NCI-H146 treated with DMSO at 0.1 percent for 48 hours (cell line): ENCODE measurements around the gene ATAD3A.
"Not testable (repeated sequence)": the region's sequence is repeated elsewhere in the genome, so short reads cannot be mapped to it uniquely, and the experiment has no call there.

Experiments
- DNase-seq: peaks from one replicate; lab custom pipeline; 2025; ENCODE audit not compliant: unreplicated experiment; lab: John Stamatoyannopoulos, UW

ATAD3A gene

DNA sequence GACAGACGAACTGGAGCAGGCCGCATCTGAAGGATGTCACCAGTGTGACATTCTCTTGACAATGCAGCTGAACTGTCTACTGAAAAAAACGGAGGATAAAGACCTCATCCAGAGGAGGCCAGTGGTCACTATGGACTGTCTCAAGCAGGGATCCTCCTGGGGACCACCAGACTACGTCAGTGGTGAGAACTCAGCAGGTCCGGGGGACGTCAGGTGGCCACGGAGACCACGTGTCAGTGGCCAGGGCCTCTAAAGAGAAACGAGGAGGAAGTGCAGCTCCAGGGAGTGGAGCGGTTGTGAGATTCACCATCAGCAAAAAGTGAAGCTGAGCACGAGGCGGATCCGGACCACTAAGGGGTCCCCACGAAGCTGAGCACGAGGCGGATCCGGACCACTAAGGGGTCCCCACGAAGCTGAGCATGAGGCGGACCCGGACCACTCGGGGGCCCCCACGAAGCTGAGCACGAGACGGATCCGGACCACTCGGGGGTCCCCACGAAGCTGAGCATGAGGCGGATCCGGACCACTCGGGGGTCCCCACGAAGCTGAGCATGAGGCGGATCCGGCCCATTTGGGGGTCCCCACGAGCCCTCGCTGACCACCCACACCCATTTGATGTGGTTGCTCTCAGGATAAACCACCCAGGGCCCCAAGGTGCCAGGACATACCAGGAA is 42.0 kb downstream of the ATAD3A start:
- DNase-seq: no peak

DNA sequence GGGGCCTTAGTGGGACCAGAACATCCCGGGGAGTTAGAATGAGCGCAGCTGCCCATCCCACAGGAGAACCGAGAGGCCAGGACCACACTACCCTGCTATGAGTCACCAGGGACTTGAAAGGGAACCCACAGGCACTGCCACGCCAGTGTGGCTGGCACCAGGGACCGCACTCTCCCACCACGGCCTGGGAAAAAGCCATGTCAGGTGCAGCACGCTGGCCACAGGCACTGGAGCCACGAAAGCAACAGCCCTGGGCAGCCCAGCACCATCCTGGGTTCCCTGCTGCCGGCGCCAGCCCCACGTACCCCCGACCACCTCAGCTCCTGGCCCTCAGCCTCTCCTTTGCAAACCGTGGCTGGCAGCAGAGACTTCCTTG is 42.6 kb downstream of the ATAD3A start:
- DNase-seq: no peak

DNA sequence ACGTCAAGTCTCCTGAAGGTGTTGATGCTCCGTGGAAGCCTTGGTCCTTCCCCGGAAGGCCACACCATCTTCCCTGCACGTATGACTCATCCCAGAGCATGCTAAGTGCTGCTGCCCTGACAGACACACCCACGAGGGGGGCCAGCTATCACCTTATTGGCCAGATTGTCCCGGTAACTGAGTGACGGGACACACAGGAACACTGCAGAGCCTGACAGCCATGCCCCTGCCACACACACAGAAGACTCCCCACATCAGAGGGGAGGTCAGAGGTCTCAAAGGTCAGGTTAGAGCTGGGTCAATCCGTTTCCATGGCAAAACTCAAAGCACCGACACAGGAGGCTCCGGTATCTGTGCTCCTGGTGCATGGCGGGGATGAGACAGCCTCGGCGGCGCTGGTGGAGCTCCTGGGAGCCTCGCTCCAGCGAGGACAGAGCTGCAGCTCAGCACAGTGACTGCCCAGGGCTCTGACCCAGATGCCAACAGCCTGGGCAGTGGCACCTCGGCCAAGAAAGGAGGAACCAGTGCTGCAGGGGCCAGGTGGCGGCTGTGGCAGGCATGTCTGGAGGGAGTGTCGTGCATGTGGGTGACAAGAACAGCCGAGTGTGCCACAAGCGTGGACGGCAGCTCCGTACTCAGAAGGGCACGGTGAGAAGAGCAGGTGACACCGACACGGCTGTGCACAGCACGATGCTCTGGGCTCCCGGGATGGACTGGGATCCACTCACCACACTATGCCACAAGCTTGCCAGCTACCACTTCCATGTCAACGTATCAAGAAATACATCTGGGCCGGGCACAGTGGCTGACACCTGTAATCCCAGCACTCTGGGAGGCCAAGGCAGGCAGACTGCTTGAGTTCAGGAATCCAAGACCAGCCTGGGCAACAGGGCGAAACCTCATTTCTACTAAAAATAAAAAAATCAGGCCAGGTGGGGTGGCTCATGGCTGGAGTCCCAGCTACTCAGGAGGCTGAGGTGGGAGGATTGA is 43.3 kb downstream of the ATAD3A start:
- DNase-seq: no peak

DNA sequence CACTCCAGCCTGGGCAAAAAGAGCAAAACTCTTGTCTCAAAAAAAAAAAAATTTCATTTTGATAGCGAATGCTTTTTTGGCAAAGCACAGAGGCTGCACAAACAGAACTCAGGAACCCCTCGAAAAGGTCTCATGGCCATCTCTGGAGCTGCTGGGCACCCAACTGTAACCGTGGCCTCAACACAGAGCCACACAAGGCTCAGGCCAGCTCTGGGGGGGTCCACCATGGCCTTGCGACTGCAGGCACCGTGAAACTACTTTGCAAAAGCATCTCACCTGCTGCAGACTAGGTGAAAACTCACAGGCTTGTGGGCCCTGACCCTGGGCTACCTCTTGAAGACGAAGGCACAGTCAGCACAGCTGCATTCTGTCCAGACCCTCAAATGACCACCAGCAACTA is 44.5 kb downstream of the ATAD3A start:
- no peak for DNase-seq

DNA sequence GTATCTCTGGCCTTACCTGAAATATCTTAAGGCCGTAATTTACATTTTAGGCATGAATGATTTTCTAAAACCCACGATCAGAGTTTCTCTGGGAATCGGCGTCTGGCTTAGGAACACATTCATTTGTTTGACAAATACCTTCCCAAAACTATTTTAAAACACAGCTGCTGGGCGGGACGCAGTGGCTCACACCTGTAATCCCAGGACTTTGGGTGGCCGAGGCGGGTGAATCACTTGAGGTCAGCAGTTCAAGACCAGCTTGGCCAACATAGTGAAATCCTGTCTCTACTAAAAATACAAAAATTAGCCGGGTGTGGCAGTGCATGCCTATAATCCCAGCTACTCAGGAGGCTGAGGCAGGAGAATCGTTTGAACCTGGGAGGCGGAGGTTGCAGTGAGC is 45.0 kb downstream of the ATAD3A start:
- DNase-seq: not testable (repeated sequence)

DNA sequence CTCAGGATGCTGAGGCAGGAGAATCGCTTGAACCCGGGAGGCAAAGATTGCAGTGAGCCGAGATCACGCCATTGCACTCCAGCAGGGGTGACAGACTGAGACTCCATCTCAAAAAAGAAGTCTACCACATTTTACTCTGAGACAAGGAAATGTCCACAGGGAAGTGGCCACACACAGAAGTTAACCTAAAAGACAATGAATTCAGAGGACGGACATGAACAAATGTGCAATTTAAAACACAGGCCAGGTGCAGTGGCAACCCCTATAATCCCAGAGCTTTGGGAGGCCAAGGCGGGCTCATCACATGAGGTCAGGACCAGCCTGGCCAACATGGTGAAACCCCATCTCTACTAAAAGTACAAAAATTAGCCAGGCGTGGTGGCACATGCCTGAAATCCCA is 45.7 kb downstream of the ATAD3A start:
- not testable (repeated sequence) for DNase-seq

DNA sequence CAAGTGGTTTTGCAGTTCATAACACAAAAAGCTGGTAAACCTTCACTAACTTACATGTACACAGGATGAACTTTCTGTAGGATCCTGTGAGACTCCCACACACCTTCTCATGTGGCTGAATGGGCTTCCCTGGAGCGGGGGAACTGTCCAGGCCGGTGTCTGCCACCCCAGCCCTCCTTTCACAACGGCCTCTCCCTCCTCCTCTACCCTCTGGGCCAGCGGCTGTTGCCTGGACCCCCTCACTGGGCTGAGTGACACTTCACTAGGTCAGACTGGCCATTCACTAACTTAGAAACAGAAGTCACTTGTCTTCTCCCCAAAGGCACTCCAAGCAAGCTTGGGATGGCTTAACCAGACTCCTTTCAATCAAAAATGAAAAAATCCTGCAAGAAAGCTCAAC is 46.6 kb downstream of the ATAD3A start:
- DNase-seq: no peak

DNA sequence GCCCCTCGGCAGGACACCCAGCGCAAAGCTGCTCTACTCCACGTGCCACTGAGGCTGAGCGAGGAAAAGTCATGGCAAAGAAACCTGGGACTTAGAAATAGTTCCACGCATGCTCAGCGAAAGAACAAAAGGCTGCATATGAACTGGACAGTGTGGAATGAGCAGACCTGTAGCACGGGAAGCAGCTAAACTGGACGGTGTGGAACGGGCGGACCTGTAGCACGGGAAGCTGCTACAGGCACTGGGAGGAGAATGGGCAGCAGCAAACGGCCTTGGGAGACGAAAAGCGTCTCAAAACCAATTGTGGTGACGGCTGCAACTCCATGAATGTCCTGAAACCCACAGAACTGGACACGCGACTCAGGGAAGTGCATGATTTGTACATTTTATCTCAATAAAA is 47.1 kb downstream of the ATAD3A start:
- no peak for DNase-seq

DNA sequence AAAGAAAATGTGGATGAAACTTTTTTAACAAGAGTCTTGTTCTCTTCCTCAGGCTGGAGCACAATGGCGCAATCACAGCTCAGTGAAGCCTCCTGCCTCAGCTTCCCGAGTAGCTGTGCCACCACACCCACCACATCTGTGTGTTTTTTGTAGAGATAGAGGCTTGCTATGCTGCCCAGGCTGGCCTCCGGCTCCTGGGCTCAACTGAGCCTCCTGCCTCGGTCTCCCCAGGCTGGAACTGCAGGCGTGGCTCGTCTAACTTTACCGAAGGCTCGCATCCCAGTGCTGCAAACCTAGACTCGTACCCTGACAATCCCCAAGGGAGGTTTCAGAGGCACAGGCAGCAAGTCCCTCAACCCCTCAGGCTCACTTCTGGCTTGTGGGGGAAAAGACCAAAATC is 48.2 kb downstream of the ATAD3A start:
- no peak for DNase-seq

DNA sequence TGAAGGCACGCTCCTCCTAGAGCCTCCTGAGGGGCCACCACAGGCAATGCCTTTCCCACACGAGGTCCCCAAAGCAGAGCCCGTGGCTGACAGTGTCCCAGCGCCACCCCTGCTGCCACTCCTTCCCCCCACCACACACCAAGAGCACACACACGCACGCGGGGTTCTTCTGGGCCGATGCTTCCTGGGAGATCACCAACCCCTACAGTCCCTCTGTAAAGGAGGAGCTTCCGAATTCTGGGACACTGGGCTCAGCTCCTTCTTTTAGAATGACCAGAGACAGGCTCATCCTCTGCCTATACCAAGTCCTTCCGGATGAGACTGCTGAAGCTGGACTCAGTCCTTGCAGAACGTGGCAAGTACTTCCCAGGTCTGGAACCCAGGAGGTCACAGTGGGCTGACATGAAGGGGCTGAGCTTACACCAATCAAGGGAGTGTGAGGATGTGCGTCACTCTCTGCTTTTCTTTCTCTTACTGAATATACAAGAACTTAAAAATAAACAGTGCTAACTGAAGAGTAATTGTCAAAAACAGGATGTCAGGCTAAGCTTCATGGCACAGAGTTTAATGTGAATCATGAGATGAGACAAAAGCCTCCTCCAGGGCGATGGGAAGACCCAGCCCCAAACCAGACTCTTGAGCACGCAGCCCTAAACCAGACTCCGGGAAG is 50.0 kb downstream of the ATAD3A start:
- DNase-seq: no peak

DNA sequence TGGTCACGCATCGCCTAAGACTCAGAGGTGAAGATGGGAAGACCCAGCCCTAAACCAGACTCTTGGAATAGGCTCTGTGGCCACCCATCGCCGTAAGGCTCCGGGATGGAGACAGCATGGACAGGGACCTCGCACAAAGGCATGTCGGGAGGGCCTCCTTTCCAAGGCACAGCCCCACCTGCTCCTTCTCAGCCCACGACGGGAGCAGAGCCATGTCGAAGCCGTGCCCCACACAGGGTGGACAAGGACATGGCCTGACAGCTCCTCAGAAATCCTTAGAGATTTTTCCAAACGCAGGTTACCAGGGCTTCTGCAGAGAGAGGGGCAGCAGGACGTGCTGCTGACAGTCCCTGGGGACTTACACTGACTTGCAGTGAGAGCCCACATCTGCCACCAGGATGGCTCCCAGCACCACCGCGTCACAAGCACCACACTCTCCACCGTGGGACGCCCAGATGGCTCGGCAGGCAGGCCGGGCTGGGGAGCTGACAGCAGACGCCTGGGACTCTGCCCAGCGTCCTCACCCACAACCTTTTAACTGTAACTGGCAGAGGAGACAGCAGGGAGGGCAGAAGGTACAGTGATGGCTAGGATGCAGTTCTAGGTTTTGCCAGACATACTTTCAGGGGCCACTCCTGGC is 50.7 kb downstream of the ATAD3A start:
- DNase-seq: no peak

DNA sequence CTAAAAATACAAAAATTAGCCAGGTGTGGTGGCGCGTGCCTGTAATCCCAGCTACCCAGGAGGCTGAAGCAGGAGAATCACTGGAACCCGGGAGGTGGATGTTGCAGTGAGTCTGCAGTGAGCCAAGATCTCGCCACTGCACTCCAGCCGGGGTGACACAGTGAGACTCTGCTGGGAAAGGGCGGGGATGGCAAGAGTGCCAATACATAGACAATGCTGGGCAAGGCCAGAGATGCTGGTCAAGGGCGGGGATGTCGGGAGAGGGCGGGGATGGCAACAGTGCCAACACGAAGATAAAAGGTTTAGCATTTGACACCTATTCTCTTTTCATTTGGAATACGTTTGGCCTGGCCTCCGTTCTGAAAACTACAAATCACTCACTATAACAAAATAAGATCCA is 51.7 kb downstream of the ATAD3A start:
- no peak for DNase-seq

DNA sequence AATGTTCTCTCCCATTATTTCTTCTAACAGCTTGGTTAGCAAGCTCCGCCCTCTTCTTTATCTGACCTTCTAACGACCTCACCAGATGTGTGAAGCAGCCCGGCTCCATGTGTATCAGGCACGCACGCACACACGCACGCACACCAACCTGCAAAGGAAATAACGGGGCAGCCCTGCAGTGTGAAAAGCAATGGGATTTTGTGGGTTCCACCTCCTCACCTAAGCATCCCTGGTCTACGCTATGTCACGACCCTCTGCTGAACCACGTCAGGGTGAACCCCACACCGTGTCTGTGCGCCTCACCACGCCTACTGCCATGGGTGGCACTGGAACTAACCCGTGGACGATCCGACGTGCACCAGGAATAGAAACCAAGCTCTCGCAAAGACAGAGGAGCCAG is 52.3 kb downstream of the ATAD3A start:
- DNase-seq: no peak

DNA sequence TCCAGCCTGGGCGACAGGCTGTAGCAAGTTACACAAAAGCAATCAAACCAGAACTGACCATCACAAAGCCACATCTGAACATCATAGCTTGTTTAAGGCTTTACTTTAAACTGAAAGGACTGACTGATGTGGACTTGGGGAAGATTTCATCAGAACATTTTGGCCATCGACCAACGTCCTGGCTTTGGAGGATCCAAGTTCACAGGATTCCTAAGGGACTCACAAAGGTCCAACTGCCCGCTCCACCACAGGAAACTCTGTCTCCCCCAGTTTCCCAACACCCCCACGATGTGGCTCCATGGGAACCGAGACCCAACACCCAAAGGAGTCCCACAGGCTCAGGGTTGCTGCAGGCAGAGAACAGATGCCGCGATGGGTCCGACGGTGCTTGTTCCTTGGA is 53.4 kb downstream of the ATAD3A start:
- DNase-seq: no peak

DNA sequence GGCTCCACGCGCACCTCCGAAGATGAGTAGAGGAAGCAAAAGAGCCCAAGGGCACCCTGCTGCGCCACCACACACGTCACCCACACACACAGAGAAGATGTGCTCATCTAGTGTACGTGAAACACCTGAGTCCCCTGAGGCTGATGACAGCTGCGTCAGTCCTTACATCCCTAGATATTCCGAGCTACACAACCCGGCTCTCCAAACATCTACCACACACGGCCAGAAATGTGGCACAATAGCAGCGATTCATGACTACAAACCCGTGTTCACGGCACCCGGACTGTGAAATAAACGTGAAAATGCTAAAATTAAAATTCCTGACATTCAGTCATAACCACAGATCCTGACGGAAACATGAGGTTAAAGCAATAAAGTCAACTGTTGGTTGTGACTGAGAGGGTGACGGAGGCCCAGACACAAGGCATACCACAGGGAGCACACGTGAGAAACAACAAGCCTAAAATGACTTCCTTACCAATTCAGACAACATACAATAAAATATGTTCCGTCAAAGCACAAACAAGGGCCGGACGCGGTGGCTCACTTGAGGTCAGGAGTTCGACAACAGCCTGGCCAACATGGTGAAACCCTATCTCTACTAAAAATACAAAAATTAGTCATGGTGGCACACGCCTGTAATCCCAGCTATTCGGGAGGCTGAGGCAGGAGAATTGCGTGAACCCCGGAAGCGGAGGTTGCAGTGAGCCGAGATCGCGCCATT is 55.4 kb downstream of the ATAD3A start:
- DNase-seq: no peak

DNA sequence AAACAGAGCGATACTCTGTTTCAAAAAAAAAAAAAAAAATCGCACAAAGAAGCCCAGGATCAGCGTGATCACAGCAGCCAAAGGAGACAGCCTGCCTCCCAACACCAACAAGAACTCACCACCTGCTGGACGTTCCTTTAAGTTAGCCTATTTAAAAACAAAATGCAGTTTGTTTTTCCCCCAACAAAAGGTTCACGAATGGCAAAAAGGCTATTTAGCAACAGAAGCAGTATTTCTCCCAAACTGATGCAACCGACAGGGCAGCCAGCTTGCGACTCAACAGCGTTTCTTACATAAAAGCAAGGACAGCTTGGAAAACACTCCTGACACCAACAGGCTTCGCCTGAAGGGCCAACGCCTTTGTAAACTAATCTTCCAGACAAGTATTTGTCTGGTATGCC is 55.9 kb downstream of the ATAD3A start:
- DNase-seq: no peak

DNA sequence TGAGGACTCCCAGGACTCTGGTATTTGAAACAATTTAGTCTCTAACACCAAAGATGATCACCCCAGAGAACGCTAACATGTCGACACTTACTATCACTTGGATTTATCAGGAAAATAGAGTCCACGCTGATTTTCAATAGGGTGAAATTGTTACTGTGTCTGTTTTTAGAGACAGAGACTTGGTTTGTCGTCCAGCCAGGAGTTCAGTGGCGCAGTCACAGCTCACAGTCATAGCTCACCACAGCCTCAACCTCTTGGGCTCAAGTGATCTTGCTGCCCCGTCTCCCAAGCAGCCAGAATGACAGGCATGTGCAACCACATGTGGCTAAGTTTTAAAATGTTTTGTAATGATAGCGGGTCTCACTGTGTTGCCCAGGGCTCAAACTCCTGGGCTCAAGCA is 57.4 kb downstream of the ATAD3A start:
- DNase-seq: no peak

DNA sequence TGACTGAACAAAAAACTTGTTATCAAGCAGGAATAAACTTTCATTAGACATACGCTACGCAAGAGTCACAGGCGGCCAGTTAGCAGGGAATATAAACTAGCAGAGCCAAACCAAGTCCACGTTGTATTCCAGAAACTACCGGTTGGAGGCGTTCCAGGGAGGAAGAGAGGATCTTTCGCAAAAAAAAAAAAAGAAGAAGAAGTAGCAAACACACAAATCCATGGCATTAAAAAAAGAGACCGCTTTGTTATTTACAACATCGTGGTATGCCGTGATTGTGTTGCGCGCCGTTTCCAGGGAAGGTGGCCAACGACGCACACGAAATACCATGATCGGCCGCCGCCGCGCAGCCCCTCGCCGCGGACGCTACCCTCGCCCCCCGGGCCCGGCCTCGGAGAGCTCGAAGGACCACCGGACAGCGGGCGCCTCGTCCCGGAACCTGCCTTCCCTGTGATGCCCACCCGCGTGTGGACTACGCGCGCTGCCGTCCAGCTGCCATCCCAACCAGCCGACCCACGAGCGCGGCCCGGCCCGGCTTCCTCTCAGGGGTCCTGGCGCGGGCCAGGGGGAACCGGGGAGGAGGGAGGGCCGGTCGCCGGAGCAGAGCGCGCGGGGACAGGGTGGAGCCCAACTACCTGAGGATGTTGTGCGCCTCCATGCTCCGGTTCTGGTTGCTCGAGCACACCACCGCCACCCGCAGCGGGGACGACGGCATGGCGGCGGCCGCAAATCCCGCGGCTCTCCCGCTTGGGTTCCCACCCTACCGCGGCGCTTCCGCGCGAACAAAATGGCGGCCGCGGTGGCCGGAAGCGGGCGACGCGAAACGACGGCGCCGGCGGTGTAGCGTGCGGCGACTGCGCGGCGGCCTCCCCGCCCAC is 62.1 kb downstream of the ATAD3A start:
- peak; percentile 15 for DNase-seq

DNA sequence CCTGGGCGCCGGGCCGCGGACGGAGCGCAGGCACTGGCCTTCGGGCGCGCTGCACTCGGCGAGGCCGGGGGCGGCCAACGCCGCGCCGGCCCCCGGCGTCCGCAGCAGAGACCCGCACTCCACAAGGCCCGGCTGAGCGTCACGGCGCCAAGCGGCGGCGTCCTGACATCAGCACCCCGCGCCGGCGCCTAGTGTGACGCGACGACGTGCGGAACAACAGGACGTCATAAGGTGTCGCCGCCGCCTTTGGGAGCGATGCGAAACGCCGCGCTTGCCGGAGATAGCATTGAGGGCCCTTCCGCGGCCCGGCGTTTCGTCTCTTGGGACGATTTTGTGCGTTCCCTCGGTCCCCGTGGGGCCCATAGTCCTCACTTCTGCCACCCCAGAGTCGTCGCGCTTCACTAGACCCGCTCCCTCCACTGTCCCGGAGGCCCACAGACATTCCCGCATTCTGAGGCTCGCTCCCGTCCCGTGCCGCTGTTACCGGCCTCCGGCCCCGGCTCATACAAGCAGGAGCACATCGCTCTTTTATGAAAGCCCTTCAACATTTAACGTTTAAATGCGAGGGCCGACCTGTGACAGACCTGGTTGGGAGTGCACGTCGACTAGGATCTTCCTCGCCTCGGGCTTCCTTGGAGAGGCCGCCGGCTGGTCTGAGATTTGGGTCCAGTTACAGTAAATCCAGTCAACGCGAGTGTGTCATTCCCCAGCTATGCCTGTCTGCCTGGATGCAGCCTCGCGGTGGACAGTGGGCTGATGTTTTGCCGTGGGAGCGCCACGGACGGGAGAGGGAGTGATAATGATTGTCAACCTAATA is 63.0 kb downstream of the ATAD3A start, which contains the start of gene SSU72:
Gene SSU72 (minus strand): TSS at position 143 of the 817 bp plus-strand sequence. CDS start 306 bp downstream, outside the sequence.
- peak; percentile 54 for DNase-seq
